AG10803 (cell line): ENCODE data around the gene FARP1.
A peak's percentile ranks its signal among the peaks of the same experiment; 100 is the strongest.

Experiments
- DNase-seq: peaks from one replicate; pipeline ENCODE4 v3.0.0; 2010; ENCODE audit warnings: low read depth
- H3K4me3 ChIP-seq: 2 replicates; pipeline ENCODE4 v1.5.1; 2011; ENCODE audit warnings: mild to moderate bottlenecking, low read length, control low read depth
- CTCF ChIP-seq: conservative IDR thresholded peaks from 2 replicates; pipeline ENCODE4 v1.5.1; 2011; ENCODE audit warnings: mild to moderate bottlenecking, low read length, control low read depth, inconsistent platforms

Gene FARP1

GRCh38 chr13:98459171-98459681, 316.3 kb downstream of the FARP1 start:
- no peak overlapping the region for H3K4me3 ChIP-seq
- no peak for DNase-seq
- TF ChIP-seq CTCF: no peak

- no peak overlapping the region for H3K4me3 ChIP-seq
- no peak for DNase-seq
- TF ChIP-seq CTCF: no peak
These were observed 317.0 kb downstream of the FARP1 start for GRCh38 chr13:98459721-98460370.

- H3K4me3 ChIP-seq: no peak overlapping the region
- no peak for TF ChIP-seq CTCF
- peak; percentile 69 for DNase-seq
These were observed 317.6 kb downstream of the FARP1 start for GRCh38 chr13:98460516-98460915.

- no peak for DNase-seq
These were observed 318.8 kb downstream of the FARP1 start for GRCh38 chr13:98461486-98462240.

GRCh38 chr13:98462241-98462882, 319.5 kb downstream of the FARP1 start:
- no peak for DNase-seq
- H3K4me3 ChIP-seq: no peak overlapping the region
- TF ChIP-seq CTCF: no peak

More at GRCh38 chr13:98461486-98462240, 318.8 kb downstream of the FARP1 start:
- H3K4me3 ChIP-seq: no peak overlapping the region
- TF ChIP-seq CTCF: no peak

GRCh38 chr13:98462946-98463345, 320.1 kb downstream of the FARP1 start:
- TF ChIP-seq CTCF: no peak
- DNase-seq: no peak

More at GRCh38 chr13:98462946-98463345, 320.1 kb downstream of the FARP1 start:
- no peak overlapping the region for H3K4me3 ChIP-seq
